HL-60 (cell line): Measurements from ENCODE around the gene TTC8.

Experiments used
- POLR2AphosphoS5 ChIP-seq: IDR thresholded peaks from 2 replicates; pipeline ENCODE4 v1.6.1; 2012; ENCODE audit warnings: low read depth
- TF ChIP-seq, protein P1 (sequence below): IDR thresholded peaks from one replicate; pipeline ENCODE4 v1.5.1; 2011; ENCODE audit warnings: low read length, control low read depth, inconsistent platforms; ENCODE audit not compliant: insufficient read depth
- TF ChIP-seq, protein P2 (sequence below): IDR thresholded peaks from 2 replicates; pipeline ENCODE4 v1.6.1; 2012; ENCODE audit warnings: low read depth; ENCODE audit not compliant: insufficient replicate concordance

DNA sequence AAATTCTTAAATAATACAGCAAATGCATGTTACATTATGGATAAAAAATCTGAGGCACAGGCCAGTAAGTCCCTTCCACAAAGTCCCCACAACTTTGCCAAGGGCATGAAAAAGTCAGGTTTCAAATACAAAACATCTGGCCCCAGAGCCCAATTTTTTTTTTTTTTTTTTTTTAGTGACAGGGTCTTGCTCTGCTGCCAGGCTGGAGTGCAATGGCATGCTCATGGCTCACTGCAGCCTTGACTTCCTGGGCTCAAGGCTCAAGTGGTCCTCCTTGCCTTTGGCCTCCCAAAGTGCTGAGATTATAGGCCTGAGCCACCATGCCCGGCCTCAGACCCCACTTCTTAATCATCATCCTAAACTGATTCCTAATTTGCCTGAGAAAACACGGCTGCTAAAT, 3.1 kb upstream of the TTC8 start:
- TF ChIP-seq, protein P1, sequence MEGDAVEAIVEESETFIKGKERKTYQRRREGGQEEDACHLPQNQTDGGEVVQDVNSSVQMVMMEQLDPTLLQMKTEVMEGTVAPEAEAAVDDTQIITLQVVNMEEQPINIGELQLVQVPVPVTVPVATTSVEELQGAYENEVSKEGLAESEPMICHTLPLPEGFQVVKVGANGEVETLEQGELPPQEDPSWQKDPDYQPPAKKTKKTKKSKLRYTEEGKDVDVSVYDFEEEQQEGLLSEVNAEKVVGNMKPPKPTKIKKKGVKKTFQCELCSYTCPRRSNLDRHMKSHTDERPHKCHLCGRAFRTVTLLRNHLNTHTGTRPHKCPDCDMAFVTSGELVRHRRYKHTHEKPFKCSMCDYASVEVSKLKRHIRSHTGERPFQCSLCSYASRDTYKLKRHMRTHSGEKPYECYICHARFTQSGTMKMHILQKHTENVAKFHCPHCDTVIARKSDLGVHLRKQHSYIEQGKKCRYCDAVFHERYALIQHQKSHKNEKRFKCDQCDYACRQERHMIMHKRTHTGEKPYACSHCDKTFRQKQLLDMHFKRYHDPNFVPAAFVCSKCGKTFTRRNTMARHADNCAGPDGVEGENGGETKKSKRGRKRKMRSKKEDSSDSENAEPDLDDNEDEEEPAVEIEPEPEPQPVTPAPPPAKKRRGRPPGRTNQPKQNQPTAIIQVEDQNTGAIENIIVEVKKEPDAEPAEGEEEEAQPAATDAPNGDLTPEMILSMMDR = no peak
- TF ChIP-seq, protein P2, sequence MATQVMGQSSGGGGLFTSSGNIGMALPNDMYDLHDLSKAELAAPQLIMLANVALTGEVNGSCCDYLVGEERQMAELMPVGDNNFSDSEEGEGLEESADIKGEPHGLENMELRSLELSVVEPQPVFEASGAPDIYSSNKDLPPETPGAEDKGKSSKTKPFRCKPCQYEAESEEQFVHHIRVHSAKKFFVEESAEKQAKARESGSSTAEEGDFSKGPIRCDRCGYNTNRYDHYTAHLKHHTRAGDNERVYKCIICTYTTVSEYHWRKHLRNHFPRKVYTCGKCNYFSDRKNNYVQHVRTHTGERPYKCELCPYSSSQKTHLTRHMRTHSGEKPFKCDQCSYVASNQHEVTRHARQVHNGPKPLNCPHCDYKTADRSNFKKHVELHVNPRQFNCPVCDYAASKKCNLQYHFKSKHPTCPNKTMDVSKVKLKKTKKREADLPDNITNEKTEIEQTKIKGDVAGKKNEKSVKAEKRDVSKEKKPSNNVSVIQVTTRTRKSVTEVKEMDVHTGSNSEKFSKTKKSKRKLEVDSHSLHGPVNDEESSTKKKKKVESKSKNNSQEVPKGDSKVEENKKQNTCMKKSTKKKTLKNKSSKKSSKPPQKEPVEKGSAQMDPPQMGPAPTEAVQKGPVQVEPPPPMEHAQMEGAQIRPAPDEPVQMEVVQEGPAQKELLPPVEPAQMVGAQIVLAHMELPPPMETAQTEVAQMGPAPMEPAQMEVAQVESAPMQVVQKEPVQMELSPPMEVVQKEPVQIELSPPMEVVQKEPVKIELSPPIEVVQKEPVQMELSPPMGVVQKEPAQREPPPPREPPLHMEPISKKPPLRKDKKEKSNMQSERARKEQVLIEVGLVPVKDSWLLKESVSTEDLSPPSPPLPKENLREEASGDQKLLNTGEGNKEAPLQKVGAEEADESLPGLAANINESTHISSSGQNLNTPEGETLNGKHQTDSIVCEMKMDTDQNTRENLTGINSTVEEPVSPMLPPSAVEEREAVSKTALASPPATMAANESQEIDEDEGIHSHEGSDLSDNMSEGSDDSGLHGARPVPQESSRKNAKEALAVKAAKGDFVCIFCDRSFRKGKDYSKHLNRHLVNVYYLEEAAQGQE = no peak
- no peak for TF ChIP-seq POLR2AphosphoS5
